ENCODE data around the gene EME2. TPM values are rescaled to one million over a fixed set of nuclear protein-coding genes. Genes with fewer than 3 reads are reported as not detected.

Gene EME2
- total and polyA plus RNA-seq, 2 of the 13 experiments (the other 11 are each of a cell fraction or from before 2014, with no cell fraction given) = 4.4 to 7.6 TPM

DNA sequence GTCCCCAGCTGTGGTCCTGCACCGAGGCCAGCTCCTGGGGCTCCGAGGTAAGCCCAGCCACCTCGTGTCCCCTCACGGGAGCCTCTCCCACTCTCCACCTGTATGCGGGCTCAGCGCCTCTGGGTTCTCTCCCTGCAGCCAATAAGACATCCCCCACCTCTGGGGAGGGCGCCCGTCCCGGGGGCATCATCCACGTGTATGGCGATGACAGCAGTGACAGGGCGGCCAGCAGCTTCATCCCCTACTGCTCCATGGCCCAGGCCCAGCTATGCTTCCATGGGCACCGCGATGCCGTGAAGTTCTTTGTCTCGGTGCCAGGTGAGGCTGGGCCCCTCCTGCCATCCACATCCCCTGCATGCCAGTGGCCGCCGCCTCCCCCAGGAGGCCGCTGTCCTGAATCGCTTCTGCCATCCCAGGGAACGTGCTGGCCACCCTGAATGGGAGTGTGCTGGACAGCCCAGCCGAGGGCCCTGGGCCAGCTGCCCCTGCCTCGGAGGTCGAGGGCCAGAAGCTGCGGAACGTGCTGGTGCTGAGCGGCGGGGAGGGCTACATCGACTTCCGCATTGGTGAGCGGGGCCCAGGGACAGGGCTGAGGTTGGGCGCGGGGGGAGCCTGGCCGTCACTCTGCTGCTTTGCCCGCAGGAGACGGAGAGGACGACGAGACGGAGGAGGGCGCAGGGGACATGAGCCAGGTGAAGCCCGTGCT is 4.4 kb upstream of the EME2 start:
- Histone ChIP-seq H3K9ac (ENCODE audit: insufficient read depth, low read depth, low read length) (no peak overlapping the region), H4K20me1 (ENCODE audit: insufficient read depth, low read length) (no peaks in the 10 kb centered on the region), H3K27ac (ENCODE audit: extremely low read length, insufficient read depth, low read length) (no peak overlapping the region), H3K4me3 (replicated peaks in 1 of 3; ENCODE audit: insufficient read depth in 1 of 3, low read depth in 2 of 3, low read length in 3 of 3) (no peak overlapping the region), H2AFZ (ENCODE audit: low read length) (no peak overlapping the region), H3K4me2 (ENCODE audit: low read depth, low read length) (no peak overlapping the region), H3K27me3 (ENCODE audit: control insufficient read depth in 1 of 2, insufficient read depth in 2 of 2, low read length in 2 of 2) (no peaks in the 10 kb centered on the region; a peak in 1 of 5 replicates), H3K36me3 (replicated peaks in 1 of 2; ENCODE audit: control insufficient read depth in 1 of 2, insufficient read depth in 2 of 2, low read length in 2 of 2) (peaks cover 18 to 30% of the 10 kb centered on the region in 2 experiments; a peak in 4 of 5 replicates), H3K79me2 (ENCODE audit: insufficient read depth, low read length) (peaks cover 12% of the 10 kb centered on the region), H3K9me3 (ENCODE audit: low read length) (no peaks in the 10 kb centered on the region), H3K4me1 (ENCODE audit: insufficient read depth, low read length) (no peaks in the 10 kb centered on the region)
- ChIA-PET POLR2A (interaction anchor here (2.7 kb wide), 1 partner anchor 14 kb away, joined by 7 read pairs; the partner anchor contains the start of genes NUBP2 and SPSB3), CTCF (ENCODE audit: low intra/inter-chr PET ratio, low total read pairs) (no interaction called here)
- in situ Hi-C loops (cut with HindIII; ENCODE audit: extremely low pct_ligation_motif_present, low pct_unique_long_range_greater_than_20kb) = no loop called here
- DNase-seq (ENCODE audit: low spot score) (no peak), ATAC-seq (no peak), FAIRE-seq (no peak)
- BruUV-seq (replicated peaks) = no TSS peak
- 95% methylated on average over 21 of the region's 41 CpGs for WGBS (ENCODE audit: low lambda C conversion rate)
- intact Hi-C loops (cut with micrococcal nuclease; ENCODE audit: unreplicated experiment) = no loop called here
- TF ChIP-seq RBM39 (IDR thresholded peaks at IDR 0.05; ENCODE audit: low read depth, low read length, poor library complexity, severe bottlenecking) (peak; percentile 33), DNMT1 (CRISPR knock-in tag; IDR thresholded peaks at IDR 0.05) (no peak), MED1 (CRISPR knock-in tag; IDR thresholded peaks at IDR 0.05) (no peak), RBM22 (optimal IDR thresholded peaks at IDR 0.05; ENCODE audit: low read length) (peak; percentile 57), ZNF644 (CRISPR knock-in tag; IDR thresholded peaks at IDR 0.05; ENCODE audit: low read depth) (no peak), STAT5B (CRISPR knock-in tag; IDR thresholded peaks at IDR 0.05) (no peak), JUNB (CRISPR knock-in tag; IDR thresholded peaks at IDR 0.05; ENCODE audit: borderline replicate concordance) (no peak), RBFOX2 (IDR thresholded peaks at IDR 0.05; ENCODE audit: low read depth, low read length) (peak; percentile 12; the same call in 1 of the 2 replicates), GABPB1 (CRISPR knock-in tag; IDR thresholded peaks at IDR 0.05) (0 out of 2 replicates have a peak, but pooled peaks have one; percentile 17)
- TF ChIP-seq, protein P1, sequence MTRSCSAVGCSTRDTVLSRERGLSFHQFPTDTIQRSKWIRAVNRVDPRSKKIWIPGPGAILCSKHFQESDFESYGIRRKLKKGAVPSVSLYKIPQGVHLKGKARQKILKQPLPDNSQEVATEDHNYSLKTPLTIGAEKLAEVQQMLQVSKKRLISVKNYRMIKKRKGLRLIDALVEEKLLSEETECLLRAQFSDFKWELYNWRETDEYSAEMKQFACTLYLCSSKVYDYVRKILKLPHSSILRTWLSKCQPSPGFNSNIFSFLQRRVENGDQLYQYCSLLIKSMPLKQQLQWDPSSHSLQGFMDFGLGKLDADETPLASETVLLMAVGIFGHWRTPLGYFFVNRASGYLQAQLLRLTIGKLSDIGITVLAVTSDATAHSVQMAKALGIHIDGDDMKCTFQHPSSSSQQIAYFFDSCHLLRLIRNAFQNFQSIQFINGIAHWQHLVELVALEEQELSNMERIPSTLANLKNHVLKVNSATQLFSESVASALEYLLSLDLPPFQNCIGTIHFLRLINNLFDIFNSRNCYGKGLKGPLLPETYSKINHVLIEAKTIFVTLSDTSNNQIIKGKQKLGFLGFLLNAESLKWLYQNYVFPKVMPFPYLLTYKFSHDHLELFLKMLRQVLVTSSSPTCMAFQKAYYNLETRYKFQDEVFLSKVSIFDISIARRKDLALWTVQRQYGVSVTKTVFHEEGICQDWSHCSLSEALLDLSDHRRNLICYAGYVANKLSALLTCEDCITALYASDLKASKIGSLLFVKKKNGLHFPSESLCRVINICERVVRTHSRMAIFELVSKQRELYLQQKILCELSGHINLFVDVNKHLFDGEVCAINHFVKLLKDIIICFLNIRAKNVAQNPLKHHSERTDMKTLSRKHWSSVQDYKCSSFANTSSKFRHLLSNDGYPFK (CRISPR knock-in tag; IDR thresholded peaks at IDR 0.05; ENCODE audit: borderline replicate concordance) = no peak
- TF ChIP-seq, protein P2, sequence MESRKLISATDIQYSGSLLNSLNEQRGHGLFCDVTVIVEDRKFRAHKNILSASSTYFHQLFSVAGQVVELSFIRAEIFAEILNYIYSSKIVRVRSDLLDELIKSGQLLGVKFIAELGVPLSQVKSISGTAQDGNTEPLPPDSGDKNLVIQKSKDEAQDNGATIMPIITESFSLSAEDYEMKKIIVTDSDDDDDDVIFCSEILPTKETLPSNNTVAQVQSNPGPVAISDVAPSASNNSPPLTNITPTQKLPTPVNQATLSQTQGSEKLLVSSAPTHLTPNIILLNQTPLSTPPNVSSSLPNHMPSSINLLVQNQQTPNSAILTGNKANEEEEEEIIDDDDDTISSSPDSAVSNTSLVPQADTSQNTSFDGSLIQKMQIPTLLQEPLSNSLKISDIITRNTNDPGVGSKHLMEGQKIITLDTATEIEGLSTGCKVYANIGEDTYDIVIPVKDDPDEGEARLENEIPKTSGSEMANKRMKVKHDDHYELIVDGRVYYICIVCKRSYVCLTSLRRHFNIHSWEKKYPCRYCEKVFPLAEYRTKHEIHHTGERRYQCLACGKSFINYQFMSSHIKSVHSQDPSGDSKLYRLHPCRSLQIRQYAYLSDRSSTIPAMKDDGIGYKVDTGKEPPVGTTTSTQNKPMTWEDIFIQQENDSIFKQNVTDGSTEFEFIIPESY (CRISPR knock-in tag; IDR thresholded peaks at IDR 0.05) = no peak
- TF ChIP-seq, protein P3, sequence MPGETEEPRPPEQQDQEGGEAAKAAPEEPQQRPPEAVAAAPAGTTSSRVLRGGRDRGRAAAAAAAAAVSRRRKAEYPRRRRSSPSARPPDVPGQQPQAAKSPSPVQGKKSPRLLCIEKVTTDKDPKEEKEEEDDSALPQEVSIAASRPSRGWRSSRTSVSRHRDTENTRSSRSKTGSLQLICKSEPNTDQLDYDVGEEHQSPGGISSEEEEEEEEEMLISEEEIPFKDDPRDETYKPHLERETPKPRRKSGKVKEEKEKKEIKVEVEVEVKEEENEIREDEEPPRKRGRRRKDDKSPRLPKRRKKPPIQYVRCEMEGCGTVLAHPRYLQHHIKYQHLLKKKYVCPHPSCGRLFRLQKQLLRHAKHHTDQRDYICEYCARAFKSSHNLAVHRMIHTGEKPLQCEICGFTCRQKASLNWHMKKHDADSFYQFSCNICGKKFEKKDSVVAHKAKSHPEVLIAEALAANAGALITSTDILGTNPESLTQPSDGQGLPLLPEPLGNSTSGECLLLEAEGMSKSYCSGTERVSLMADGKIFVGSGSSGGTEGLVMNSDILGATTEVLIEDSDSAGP (CRISPR knock-in tag; IDR thresholded peaks at IDR 0.05; ENCODE audit: borderline replicate concordance) = 0 out of 2 replicates have a peak, but pooled peaks have one; percentile 16
- TF ChIP-seq, protein P4, sequence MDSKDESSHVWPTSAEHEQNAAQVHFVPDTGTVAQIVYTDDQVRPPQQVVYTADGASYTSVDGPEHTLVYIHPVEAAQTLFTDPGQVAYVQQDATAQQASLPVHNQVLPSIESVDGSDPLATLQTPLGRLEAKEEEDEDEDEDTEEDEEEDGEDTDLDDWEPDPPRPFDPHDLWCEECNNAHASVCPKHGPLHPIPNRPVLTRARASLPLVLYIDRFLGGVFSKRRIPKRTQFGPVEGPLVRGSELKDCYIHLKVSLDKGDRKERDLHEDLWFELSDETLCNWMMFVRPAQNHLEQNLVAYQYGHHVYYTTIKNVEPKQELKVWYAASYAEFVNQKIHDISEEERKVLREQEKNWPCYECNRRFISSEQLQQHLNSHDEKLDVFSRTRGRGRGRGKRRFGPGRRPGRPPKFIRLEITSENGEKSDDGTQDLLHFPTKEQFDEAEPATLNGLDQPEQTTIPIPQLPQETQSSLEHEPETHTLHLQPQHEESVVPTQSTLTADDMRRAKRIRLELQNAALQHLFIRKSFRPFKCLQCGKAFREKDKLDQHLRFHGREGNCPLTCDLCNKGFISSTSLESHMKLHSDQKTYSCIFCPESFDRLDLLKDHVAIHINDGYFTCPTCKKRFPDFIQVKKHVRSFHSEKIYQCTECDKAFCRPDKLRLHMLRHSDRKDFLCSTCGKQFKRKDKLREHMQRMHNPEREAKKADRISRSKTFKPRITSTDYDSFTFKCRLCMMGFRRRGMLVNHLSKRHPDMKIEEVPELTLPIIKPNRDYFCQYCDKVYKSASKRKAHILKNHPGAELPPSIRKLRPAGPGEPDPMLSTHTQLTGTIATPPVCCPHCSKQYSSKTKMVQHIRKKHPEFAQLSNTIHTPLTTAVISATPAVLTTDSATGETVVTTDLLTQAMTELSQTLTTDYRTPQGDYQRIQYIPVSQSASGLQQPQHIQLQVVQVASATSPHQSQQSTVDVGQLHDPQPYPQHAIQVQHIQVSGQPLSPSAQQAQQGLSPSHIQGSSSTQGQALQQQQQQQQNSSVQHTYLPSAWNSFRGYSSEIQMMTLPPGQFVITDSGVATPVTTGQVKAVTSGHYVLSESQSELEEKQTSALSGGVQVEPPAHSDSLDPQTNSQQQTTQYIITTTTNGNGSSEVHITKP (CRISPR knock-in tag; IDR thresholded peaks at IDR 0.05; ENCODE audit: low read depth) = no peak

All from HepG2 (cell line).